A673 (cell line): ENCODE measurements around the gene CHRNA3.

Experiments used
- EZH2 ChIP-seq: fragments of 200-600 bp; sonication (generic); IDR thresholded peaks from 2 replicates; pipeline ENCODE4 v1.6.1; 2017; ENCODE audit warnings: borderline replicate concordance, low read depth, mild to moderate bottlenecking, mixed read lengths, antibody characterized with exemption, low read length; ENCODE audit not compliant: poor library complexity, severe bottlenecking
- TF ChIP-seq, protein P1 (sequence below): fragments of 300-800, 200-600 bp; sonication (generic); conservative IDR thresholded peaks from 2 replicates; pipeline ENCODE4 v1.5.1; 2017; ENCODE audit warnings: low read depth, mild to moderate bottlenecking, antibody characterized with exemption, low read length, moderate library complexity, mixed read lengths

DNA sequence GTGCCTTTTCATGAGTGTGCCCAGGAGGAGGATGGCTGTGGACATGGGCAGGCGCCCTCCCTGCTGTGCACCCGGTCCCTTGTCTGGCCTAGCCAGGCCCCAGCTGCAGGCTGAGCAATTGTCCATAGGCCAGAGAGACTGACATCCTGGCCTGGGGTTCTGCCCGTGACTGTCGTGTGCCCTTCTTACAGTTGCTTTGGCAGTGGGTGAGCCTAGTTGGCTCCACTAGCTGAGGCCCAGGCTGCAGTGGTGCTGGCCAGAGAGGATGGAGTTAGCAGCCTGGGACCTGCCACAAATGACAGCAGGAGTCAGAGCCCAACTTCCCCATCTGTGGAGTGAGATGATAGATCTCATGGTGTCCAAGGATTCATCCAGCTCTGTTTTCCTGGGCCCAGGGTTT lies 29.2 kb upstream of the CHRNA3 start:
- TF ChIP-seq, protein P1, sequence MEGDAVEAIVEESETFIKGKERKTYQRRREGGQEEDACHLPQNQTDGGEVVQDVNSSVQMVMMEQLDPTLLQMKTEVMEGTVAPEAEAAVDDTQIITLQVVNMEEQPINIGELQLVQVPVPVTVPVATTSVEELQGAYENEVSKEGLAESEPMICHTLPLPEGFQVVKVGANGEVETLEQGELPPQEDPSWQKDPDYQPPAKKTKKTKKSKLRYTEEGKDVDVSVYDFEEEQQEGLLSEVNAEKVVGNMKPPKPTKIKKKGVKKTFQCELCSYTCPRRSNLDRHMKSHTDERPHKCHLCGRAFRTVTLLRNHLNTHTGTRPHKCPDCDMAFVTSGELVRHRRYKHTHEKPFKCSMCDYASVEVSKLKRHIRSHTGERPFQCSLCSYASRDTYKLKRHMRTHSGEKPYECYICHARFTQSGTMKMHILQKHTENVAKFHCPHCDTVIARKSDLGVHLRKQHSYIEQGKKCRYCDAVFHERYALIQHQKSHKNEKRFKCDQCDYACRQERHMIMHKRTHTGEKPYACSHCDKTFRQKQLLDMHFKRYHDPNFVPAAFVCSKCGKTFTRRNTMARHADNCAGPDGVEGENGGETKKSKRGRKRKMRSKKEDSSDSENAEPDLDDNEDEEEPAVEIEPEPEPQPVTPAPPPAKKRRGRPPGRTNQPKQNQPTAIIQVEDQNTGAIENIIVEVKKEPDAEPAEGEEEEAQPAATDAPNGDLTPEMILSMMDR = no peak
- TF ChIP-seq EZH2 = no peak
